Activated gamma-delta T cell (primary cell): ENCODE data around the gene ZBTB7B.

Experiments
- DNase-seq: peaks from one replicate; lab custom pipeline; 2025; lab: John Stamatoyannopoulos, UW

The ZBTB7B gene

DNA sequence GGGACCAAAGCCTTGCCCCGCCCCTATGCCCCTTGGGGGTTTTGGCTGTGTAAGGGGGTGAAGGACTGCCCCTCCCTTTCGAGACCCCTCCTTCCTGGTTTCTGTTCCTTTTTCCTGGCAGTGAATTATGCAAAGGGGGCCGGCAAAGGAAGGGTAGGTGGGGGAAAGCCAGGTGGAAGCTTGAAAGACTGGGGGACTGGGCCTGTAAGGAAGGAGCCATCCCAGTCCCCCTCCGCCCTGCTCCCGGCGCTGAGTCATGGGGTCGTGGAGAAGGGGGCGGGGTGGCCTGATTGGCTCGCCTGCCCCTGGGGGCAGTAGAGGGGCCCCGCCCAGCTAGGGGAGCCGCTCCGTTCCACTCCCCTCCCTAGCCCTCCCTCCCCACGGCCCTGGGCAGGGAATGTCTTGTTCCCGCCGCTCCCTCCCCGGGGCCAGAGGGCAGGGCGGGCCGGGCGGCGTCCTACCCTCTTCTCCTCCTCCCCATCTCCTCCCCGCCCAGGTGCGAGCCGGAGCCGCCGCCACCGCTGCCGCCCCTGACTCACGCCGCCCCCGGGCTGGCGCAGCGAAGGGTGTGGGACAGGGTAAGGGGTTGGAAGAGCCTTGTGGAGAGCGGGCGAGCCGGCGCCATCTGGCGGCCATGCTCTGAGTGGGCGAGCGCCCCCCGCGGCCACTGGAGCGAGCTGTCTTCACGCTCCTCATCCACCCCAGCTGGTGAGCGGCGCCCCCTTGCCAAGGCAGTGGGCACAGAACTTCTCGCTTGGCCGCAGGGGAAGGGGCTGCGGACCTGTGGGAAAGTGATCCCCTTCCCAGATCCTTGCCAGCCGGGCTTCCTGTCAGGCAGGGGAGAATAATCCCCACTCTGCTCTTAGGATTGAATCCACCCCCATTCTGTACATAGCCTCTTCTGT is 14.7 kb downstream of the ZBTB7B start:
- DNase-seq = peak; percentile 80

DNA sequence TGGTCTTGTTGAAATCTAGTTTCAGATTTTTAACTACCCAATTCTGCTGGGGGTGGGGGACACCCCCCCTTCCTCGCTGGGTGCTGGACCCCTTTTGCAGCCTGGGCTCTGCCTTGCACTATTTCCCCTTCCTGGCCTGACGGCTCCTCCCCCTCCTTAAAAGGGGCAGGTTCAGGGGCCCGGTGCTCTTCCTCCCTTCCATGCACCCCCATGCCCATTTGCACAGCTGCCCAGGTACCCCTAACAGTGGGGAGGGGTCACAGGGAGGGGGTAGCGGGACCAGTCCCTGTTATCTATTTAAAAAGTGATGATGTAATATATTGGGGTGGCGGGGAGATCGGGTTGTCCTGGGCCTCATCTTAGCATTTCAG is 15.3 kb downstream of the ZBTB7B start:
- DNase-seq = no peak

DNA sequence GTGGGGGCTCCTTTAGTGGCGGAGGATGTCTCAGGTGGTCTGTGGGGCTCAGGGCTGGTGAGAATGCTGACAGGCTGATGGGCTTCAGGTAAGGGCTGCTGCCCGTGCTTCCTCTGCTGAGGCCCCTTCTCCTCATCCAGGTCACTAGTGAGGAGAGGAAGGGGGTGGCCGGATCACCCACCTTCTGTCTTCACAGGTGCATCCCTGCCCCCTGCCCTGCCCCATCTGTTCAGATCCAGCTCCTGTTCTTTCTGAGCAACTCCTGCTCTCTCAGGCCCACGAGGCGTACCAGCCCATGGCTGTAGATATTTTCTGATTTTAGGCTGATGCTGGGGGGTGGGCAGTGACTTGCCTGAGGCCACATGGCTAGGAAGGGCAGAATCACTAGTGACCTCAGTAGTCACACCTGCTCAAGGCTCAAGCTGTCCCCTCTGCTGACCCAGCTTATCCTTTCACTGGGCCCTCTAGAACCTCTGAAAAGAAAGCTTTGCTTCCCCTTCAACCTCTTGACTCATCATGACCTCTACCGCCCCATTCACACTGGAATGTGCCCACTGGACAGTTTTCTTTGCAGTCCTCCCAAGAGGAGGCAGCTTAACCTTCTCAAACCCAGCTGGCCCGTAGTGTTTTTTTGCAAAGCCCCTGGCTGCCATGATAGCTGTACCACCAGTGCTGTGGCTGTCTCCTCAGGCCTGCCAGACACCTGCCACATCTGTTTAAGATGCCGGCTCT is 16.2 kb downstream of the ZBTB7B start:
- no peak for DNase-seq

DNA sequence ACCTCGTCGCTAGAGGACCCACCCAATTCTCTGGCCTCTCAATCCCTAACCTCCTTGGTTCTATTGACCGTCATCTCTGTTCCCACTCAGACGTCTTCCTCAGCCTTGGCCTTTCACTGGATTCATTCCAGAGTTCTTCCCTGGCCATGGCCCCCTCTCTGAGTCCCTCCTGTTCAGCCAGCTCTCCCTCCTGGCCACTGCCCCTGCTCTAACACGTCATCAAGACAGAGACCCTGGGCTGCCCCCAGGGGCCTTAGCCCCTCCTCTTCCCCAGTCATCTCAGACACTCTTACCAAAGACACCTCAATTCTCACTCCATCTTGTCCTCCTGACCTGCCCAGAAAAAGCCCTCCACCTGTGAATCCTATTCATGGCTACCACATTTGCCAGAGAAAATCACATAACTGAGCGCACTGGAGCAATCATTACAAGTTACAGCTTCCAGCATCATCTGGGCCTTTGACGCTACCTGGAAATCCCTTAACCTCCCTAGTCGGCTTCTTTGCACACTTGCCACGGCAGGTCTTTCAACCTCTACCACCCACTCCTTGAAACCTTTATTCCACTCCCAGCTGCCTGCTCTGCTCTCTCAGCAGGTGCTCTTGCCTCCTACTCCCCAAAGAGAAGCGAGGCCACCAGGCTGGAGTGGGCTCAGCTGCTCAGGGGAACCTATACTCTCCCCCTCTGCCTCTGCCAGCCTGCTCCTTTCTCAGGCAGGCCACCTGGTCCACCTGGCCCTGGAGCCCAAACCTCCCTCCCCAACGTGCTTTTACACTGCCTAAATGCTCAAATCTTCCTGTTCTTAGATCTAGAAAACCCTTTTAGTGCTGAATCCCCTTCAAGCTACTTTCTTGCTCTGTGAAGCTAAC is 17.0 kb downstream of the ZBTB7B start:
- DNase-seq = no peak

DNA sequence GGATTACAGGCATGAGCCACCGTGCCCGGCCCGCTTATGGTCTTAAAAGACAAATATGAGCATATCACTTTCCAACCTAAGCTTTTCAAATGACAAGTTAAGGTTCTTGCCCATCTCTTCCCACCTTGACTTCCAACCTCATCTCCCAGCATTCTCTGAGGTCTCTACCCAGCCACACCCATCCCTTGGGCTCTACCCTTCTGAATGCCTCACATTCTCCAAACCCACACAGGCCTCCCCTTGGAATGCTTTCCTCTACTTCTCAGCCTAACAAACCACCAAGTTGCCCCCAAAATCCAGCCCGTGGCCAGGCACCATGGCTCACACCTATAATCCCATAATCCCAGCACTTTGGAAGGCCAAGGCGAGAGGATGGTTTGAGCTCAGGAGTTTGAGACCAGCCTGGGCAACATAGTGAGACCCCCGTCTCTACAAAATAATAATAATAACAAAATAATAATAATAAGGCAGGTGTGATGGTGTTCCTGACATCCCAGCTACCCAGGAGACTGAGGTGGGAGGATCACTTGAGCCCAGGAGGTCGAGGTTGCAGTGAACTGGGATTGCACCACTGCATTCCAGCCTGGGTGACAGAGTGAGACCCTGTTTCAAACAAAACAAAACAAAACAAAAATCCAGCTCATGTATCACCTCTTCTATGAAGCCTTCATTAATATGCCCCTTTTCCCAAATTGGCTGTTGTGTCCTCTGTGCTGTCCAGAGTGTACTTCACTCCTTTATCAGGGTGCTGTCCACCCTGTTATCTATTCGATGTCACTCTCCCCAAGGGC is 19.7 kb downstream of the ZBTB7B start:
- DNase-seq = no peak

DNA sequence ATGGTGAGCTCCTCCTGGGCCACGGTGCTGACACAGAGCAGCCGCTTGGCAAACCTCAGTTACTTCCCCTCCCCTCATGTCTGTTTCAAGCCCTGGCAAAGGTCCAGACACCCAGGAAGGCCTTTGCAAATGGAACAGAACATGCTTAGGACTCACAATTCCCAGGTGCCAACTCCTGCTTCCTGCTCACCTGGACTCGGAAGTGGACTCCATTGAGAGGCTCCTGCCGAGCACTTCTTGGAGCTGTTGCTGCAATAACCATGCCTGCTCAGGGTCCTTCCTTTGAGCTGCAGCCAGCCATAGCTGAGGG is 20.3 kb downstream of the ZBTB7B start:
- no peak for DNase-seq

DNA sequence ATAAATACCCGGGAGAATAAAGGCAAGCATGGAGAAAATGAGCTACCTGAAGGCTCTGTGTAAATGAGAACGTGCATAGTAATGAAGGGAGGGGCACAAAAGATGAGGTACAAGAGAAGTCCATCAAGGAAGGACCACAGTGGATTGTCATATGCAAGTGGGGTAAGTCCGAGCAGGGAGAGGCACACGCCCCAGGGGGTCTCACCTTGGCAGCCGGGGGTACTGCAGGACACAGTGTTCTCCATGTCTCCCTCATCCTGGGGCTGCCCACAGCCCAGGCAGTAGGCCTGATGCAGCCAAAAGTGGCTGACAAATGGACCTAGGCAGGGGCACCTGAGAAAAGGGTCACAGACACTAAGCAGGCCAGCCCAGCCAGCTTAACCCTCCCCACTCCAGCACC is 21.0 kb downstream of the ZBTB7B start:
- no peak for DNase-seq

DNA sequence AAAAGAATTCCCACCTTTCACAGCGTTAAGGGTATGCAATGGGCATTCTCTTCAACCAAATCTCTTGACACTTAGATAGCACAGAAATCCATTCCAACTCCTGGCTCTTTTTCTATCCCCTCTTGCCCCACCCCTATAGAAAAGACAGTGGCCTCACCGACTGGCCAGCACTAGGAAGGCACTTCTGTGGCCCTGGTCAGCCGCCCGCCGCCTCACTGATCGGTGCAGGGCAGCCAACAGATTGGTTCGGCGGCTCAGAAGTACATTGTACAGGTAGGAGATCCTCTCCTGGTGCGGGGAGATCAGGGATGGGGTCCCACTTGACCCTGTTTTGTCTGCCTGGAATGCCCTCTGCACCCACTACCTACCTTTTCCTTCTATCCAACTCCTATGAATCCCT is 21.7 kb downstream of the ZBTB7B start:
- DNase-seq = no peak

DNA sequence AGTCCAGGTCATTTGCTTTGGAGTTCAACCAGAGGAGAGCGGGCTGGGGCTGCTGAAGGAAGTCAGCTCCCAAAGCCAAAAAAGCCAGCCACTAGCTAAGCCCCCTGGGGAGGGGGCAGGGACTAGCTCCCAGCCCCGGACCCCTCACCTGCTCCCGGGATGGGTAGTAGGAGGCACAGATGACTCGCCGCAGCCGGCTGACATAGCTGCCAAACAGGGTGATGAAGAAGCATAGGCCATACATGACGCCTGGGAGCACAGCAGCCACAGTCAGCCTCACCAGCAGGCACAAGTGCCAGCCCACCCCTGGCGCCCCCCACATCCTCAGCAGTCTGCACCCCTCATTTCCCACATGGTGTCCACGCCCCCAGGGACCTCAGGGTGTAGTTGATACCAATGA is 23.6 kb downstream of the ZBTB7B start:
- no peak for DNase-seq

DNA sequence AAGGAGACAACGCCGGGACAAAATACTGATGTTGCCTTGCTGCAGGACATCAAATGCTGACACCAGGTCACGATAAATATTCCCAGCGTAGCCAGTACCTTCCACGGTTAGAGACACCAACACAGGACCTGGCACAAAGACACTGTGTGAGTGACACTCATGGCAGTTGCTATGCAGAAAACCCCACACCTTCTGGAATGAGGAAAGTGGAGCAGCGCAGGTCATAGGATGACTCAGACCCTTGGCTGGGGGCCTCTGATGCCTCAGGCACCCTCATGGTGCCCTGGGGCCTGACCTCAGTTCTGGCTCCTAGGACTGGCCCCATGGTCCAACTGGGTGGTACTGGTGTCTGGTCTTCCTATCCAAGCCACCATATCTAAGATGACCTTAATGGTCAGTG is 24.0 kb downstream of the ZBTB7B start:
- DNase-seq = no peak

DNA sequence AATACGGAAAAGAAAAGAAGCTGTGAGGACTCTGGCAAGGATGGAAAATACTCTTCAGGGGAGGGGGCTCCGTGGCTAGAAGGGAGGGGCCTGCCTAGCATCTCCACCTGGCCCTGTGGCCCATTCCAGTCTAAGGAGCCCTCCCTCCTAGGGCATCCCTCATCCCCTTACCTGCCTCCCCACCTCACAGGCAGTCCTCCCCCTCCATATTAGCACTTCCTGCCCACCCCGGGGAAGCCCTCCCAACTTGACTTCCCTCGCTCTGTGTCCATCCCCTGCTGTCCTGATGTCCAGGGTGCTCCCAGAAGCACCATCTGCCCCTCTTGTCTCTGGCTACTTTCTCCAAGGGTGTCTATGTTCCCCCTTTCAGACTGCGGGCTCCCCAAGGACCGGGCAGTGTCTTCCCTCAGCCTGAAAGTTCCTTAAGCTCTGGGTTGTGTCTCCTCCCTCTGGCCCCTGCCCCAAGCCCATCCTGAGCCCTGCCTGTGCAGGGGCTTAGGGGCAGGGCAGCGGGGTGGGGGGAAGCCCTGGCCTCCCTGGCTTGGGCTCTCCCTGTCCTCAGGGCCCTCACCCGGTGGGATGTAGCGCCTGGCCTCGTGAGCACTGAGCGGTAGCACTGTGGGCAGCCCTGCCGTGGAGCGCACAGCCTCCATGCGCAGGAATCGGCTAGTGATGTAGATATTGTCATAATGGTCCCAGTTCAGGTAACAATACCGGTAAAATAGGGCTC is 27.1 kb downstream of the ZBTB7B start:
- no peak for DNase-seq

DNA sequence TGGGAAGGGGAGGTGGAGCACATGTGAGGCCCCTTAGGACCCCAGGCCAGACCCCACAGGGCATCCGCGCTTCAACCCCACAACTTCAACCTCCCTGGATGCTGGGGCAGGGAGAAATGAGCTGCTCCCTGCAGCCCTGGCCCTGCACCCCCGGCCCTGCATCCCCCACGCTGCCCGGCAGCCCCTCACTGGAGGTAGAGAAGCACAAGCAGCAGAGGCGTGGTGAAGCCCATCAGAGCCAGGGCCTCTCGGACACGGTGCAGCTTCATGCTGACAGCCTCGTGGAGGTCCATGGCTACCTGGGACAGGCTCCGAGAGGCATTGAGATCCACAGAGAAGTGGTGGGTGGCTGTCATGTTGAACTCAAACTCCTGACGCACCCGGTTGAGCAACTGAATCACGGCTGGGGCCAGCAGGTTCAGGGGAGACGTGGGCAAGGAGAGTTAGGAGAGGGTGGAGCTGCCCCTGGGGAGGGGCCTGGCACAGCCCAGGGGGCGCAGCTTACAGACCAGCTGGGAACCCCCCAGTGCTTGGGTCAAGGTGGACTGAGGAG is 27.7 kb downstream of the ZBTB7B start:
- no peak for DNase-seq

DNA sequence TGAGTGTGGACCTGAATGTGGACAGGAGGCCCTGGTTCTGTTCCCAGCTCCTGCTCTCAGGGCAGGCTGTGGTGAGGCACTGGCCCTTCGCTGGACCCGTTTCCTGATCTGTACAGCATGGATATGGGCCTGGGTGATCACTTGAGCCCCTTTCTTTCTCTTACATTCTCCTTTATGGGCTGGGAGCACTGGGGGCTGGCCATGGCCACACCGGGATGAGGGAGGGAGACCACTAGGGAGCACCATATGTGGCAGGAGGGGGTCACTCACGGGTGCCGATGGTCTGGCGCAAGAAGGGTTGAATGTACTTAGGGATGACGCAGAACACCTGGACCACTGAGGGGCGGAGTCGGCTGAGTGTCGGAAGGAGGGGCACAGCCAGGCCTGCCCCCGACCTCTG is 28.3 kb downstream of the ZBTB7B start:
- DNase-seq = no peak

DNA sequence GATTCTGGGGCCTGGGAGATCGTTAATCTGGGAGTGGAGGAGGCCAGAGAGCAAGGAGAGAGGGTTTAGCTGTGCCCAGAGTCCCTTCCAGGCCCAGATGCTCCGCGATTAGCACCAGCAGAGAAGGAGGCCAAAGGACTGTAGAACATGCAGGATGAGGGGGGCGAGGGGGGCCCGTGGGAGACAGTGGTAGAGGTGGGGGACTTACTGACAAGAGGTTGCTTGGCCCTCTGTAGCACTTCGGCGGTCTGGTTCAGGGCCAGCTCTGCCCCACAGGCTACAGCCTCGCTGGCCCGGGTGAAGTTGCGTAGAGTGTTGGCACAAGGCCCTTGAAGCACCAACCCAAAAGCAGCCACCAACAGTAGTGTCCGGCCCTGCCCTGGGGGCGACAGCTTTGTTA is 30.3 kb downstream of the ZBTB7B start:
- DNase-seq = no peak

DNA sequence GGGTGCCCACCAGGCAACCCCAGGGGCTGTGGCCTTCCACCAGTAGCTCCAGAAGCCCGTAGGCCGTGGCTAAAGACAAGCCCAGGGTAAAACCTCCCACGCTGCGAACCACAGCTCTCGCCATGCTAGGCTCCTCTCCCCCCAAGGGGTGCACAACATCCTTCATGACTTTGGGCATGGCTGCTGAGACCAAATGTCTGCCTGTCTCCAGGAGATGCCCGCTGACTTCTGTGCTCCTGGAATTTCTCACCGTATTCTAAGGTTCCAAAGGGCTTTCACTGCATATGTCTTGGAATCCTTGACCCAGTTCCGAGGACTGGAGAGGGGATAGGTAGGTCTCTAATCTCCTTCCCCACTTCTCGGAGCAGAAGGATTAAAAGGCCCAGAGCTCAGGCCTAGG is 30.9 kb downstream of the ZBTB7B start, which contains the start of the genes DCST1 and DCST2:
Gene DCST1 (plus strand): TSS at position 301 of the 400 bp plus-strand sequence. CDS start 213 bp downstream, outside the sequence.
Gene DCST2 (minus strand): TSS at position 258 of the 400 bp plus-strand sequence. CDS start 80 bp downstream, at position 178.
- DNase-seq = no peak

DNA sequence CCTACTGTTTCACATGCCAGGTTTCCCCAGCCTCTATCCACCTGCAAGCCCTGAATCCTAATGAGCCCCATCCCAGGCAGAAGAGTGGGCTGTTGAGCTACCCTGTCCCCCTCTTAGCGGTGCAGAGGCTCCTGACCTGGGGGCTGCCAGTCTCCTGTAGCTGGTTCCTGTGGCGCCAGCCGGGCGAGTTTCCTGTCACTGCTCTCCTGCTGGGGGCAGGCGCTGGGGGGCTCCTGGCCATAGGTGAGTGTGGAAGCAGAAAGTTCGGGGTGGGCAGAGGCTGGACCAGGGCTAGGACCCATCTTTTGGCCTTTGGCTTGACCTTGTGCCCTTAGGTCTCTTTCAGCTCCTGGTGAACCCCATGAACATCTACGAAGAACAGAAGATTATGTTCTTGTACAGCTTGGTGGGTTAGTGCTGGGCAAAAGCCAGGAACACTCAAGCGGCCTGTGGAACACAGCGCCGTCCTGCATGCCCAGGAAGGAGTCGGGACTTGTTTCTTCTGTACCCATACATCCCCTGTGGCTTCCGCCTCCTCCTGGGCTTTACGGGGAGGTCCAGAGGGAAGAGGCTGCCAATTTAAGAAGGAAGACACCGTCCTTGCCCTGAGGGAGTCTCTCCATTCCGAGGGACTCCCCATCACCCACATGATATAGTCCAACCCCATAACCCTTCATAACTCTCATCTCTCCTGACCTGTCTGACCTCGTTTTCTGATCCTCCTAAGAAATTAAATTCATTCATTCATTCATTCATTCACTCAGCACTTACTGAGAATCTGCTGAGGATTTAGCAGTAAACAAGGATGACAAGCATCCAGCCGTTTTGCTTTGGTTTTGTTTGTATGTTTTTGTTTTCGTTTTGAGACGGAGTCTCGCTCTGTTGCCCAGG is 32.0 kb downstream of the ZBTB7B start:
- DNase-seq = no peak

DNA sequence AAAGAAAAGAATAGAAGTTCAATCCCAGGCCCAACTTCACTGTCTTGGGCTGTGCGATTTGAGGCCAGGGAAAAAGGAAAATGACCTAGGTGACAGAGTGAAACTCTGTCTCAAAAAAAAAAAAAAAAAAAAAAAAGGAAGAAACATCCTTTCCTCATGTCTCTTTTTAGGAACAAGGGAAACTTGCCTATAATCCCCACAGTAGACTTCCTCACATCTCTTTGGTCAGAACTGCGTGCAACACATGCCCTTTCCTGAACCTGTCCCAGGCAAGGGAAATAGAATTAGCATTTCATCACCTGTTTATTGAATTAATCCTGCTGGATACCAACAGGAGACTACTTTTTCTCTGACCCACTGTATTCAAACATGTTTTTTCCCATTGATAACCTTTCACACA is 33.3 kb downstream of the ZBTB7B start:
- DNase-seq = no peak

DNA sequence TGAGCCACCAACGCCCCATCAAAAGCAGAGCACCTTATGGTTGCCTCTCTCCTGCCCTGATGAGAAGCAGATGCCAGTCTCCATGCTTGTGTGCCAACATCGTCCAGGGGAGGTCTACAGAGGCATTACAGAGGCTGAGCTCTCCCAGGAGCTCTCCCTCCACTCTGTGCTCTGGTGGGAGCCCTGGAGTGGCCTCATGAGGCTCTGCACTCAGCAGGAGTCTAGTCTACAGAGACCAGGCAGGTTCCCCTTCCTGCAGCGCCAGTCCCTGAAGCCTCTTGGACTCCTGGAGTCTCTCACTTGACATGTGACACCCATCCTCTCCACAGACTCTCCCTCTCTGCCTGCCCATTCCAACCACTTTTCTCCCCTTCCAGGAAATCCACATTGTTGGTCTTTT is 34.4 kb downstream of the ZBTB7B start:
- DNase-seq = no peak

DNA sequence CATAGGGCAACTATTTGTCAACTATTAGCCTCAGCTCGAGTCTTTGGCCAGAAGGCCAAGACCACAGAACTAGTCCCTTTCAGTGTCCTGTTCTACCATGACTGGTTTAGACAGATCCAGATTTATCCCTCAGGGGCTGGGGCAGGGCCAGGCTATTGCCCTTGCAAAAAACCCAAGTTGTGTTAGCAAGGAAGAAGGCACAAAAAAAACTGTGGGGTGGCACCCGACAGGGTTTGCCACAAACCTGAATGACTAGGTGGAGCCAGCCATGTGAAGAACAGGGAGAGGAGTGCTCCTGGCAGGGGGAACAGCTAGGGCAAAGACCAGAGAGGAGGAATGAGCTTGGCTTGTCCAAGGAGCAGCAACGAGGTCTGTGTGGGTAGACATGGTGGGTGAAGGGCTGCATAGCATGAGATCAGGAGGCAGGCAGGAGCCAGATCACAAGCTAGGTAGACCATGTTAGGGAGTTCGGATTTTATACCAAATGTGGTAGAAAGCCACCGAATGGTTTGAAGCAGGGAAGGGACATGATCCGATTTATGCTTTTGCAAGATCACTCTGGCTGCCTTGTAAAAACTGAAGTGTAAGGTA is 35.3 kb downstream of the ZBTB7B start:
- no peak for DNase-seq
